Osteoblast (primary cell): Measurements from ENCODE around the gene GNPDA2. TPM values are rescaled to one million over a fixed set of nuclear protein-coding genes. Genes with fewer than 3 reads are reported as not detected.
A peak's percentile ranks its signal among the peaks of the same experiment; 100 is the strongest.

ENCODE experiments used
- DNase-seq: peaks from one replicate; pipeline ENCODE4 v3.0.0; 2011; ENCODE audit warnings: low spot score, mixed read lengths; ENCODE audit not compliant: insufficient read length; ENCODE audit errors: missing footprints
- H2AFZ ChIP-seq: 2 replicates; pipeline ENCODE4 v1.6.0; 2011; ENCODE audit warnings: mild to moderate bottlenecking, low read length
- H3K27ac ChIP-seq: 2 replicates; pipeline ENCODE4 v1.5.1; 2011; ENCODE audit warnings: mild to moderate bottlenecking, low read depth, low read length, moderate library complexity
- H3K27me3 ChIP-seq: 2 replicates; pipeline ENCODE4 v1.6.0; 2012; ENCODE audit warnings: mild to moderate bottlenecking, control low read depth, inconsistent platforms, low read length, moderate library complexity; ENCODE audit not compliant: insufficient read depth
- H3K36me3 ChIP-seq: 2 replicates; pipeline ENCODE4 v1.5.1; 2011; ENCODE audit warnings: mild to moderate bottlenecking, low read length, control low read depth, moderate library complexity; ENCODE audit not compliant: insufficient read depth
- H3K4me1 ChIP-seq: 2 replicates; pipeline ENCODE4 v1.5.1; 2011; ENCODE audit warnings: mild to moderate bottlenecking, low read length, control low read depth, moderate library complexity; ENCODE audit not compliant: insufficient read depth
- H3K4me2 ChIP-seq: 2 replicates; pipeline ENCODE4 v1.6.0; 2011; ENCODE audit warnings: mild to moderate bottlenecking, low read length; ENCODE audit not compliant: insufficient read depth
- H3K4me3 ChIP-seq: fragments of 200-600 bp; sonication (generic); 3 replicates; pipeline ENCODE4 v1.5.1; 2012; ENCODE audit warnings: mild to moderate bottlenecking, low read length, inconsistent platforms; ENCODE audit not compliant: insufficient read depth
- H3K79me2 ChIP-seq: 2 replicates; pipeline ENCODE4 v1.6.0; 2012; ENCODE audit warnings: mild to moderate bottlenecking, low read length, control low read depth, inconsistent platforms; ENCODE audit not compliant: insufficient read depth
- H3K9me3 ChIP-seq: 2 replicates; pipeline ENCODE4 v1.5.1; 2011; ENCODE audit warnings: low read depth, low read length, control low read depth
- H4K20me1 ChIP-seq: 2 replicates; pipeline ENCODE4 v1.6.0; 2012; ENCODE audit warnings: mild to moderate bottlenecking, low read length, control low read depth; ENCODE audit not compliant: insufficient read depth
- CTCF ChIP-seq: IDR thresholded peaks from 2 replicates; pipeline ENCODE4 v1.5.1; 2011; ENCODE audit warnings: mild to moderate bottlenecking, low read depth, low read length, moderate library complexity; ENCODE audit errors: extremely low read depth
- total RNA-seq: library from RNA; depleted of rRNA; stranded (reverse); fragments of >200 nt; gene quantifications from 2 replicates; pipeline ENCODE4 v1.2.3, GENCODE V29; 2012

The GNPDA2 gene
- total RNA-seq, 1 donor, result 25.3 TPM

GRCh38 chr4:44765116-44765515 lies 38.8 kb upstream of the GNPDA2 start:
- no peaks in the 10 kb centered on the region for H3K4me1 ChIP-seq
- no peak for DNase-seq
- no peaks in the 10 kb centered on the region for H3K79me2 ChIP-seq
- no peak for TF ChIP-seq CTCF
- no peaks in the 10 kb centered on the region for H3K27me3 ChIP-seq
- no peaks in the 10 kb centered on the region for H3K9me3 ChIP-seq
- no peak overlapping the region for H3K27ac ChIP-seq
- no peak overlapping the region for H3K4me3 ChIP-seq
- H2AFZ ChIP-seq, result no peak overlapping the region
- no peak overlapping the region for H3K4me2 ChIP-seq
- H3K36me3 ChIP-seq, result no peaks in the 10 kb centered on the region
- H4K20me1 ChIP-seq, result no peaks in the 10 kb centered on the region

GRCh38 chr4:44761306-44761705 lies 35.0 kb upstream of the GNPDA2 start:
- no peaks in the 10 kb centered on the region for H3K4me1 ChIP-seq
- no peak overlapping the region for H2AFZ ChIP-seq
- H3K79me2 ChIP-seq, result no peaks in the 10 kb centered on the region
- no peaks in the 10 kb centered on the region for H3K27me3 ChIP-seq
- no peak overlapping the region for H3K4me2 ChIP-seq
- H3K36me3 ChIP-seq, result no peaks in the 10 kb centered on the region
- H3K9me3 ChIP-seq, result no peaks in the 10 kb centered on the region
- TF ChIP-seq CTCF, result no peak
- no peaks in the 10 kb centered on the region for H4K20me1 ChIP-seq
- no peak for DNase-seq
- no peak overlapping the region for H3K4me3 ChIP-seq
- no peak overlapping the region for H3K27ac ChIP-seq

- Histone ChIP-seq H4K20me1 (no peaks in the 10 kb centered on the region), H3K9me3 (no peaks in the 10 kb centered on the region), H3K4me2 (no peak overlapping the region), H2AFZ (no peak overlapping the region), H3K4me1 (no peaks in the 10 kb centered on the region), H3K36me3 (no peaks in the 10 kb centered on the region), H3K79me2 (no peaks in the 10 kb centered on the region), H3K27ac (no peak overlapping the region), H3K27me3 (no peaks in the 10 kb centered on the region), H3K4me3 (no peak overlapping the region)
- DNase-seq, result peak; percentile 32
- peak; percentile 49 for TF ChIP-seq CTCF
These were observed 34.0 kb upstream of the GNPDA2 start for GRCh38 chr4:44760142-44760898.

GRCh38 chr4:44756559-44756958 lies 30.2 kb upstream of the GNPDA2 start:
- DNase-seq, result no peak
- Histone ChIP-seq H3K4me1 (no peaks in the 10 kb centered on the region), H3K36me3 (no peaks in the 10 kb centered on the region), H3K4me3 (no peak overlapping the region), H3K4me2 (no peak overlapping the region), H3K27ac (no peak overlapping the region), H2AFZ (no peak overlapping the region), H3K9me3 (no peaks in the 10 kb centered on the region), H3K79me2 (no peaks in the 10 kb centered on the region), H4K20me1 (no peaks in the 10 kb centered on the region), H3K27me3 (no peaks in the 10 kb centered on the region)
- TF ChIP-seq CTCF, result no peak
